ENCODE data around the gene CNTNAP3. TPM values are rescaled to one million over a fixed set of nuclear protein-coding genes. Genes with fewer than 3 reads are reported as not detected.
A peak's percentile ranks its signal among the peaks of the same experiment; 100 is the strongest.
"Not testable (repeated sequence)": the region's sequence is repeated elsewhere in the genome, so short reads cannot be mapped to it uniquely, and the experiment has no call there.

CNTNAP3 gene
- total RNA-seq, 1 experiment from 2014 or later = 4.6 TPM

- H3K4me3 ChIP-seq; H3K4me2 ChIP-seq; H3K9me3 ChIP-seq (ENCODE audit: insufficient read depth, low read depth); H3K79me2 ChIP-seq (ENCODE audit: low read depth); H3K27ac ChIP-seq; POLR2A ChIA-PET (ENCODE audit: unreplicated experiment); CTCF ChIA-PET; DNase-seq; H3K27me3 ChIP-seq (ENCODE audit: insufficient read depth, low read depth); H3K36me3 ChIP-seq (ENCODE audit: low read depth); H3F3A ChIP-seq (ENCODE audit: insufficient read depth, low read depth); H3K4me1 ChIP-seq (replicated peaks; ENCODE audit: insufficient read depth); intact Hi-C loops (cut with micrococcal nuclease; ENCODE audit: unreplicated experiment); H2AFZ ChIP-seq; BruUV-seq (replicated peaks); H3K9me2 ChIP-seq (ENCODE audit: insufficient read depth); H4K20me1 ChIP-seq (ENCODE audit: insufficient read depth): not testable (repeated sequence)
These were observed 249.7 kb downstream of the CNTNAP3 start for GRCh38 chr9:39038221-39038620.

DNA sequence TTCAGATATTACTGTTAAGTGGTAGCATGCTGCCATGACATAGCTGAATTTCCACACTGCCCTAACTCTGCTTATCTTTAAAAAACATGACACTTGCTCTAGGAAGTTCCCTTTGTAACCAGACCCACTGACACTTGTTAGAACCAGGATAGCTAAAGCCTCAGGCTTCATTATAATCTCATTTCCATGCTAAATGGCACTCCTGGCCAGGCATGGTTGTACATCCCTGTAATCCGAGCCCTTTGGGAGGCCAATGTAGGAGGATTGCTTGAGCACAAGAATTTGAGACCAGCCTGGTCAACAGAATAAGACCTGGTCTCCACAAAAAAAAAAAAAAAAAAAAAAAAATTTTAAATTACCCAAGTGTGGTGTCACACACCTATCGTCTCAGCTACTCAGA lies 254.1 kb downstream of the CNTNAP3 start:
- H3K79me2 ChIP-seq (ENCODE audit: low read depth); H3K9me2 ChIP-seq (ENCODE audit: insufficient read depth); H3K36me3 ChIP-seq (ENCODE audit: low read depth); H3K4me2 ChIP-seq; H3K9me3 ChIP-seq (ENCODE audit: insufficient read depth, low read depth); CTCF ChIA-PET; H4K20me1 ChIP-seq (ENCODE audit: insufficient read depth); H2AFZ ChIP-seq; H3K4me1 ChIP-seq (replicated peaks; ENCODE audit: insufficient read depth); DNase-seq; intact Hi-C loops (cut with micrococcal nuclease; ENCODE audit: unreplicated experiment); POLR2A ChIA-PET (ENCODE audit: unreplicated experiment); BruUV-seq (replicated peaks); H3F3A ChIP-seq (ENCODE audit: insufficient read depth, low read depth); H3K27ac ChIP-seq; H3K27me3 ChIP-seq (ENCODE audit: insufficient read depth, low read depth); H3K4me3 ChIP-seq: not testable (repeated sequence)

DNA sequence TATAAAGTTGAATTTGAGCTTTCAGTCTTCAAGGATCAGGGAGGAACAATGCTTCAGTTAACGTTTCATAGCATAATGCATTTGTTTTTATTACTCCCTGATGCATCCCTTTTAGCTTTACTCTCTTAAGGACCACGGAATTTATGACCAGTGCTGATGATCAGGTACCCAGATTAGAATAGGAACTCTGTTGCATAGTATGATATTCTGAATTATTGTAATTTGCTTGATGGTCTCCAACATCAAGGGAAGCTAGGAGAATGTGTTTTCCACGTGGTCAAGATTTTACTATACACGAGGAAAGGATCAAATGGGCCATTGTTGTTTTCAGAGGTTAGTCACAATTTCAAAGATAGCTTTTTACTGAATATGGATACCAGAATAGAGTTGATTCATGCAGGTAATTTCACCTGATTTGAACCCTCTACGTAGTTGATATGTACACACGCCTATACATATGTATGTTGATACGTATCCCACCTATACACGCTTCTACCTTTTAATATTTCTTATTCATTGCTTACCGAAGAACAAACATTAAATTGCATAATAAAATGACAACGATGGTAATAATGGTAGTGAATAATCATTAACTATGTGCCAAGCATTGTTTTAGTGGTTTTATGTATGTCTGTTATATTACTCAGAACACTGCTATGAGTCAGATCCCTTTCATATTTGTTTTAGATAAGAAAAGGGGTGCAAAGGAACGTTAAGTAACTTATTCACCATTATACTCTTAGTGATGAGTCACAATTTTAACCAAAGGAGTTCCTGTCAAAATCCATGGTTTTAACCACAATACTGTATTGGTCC lies 257.6 kb downstream of the CNTNAP3 start:
- POLR2A ChIA-PET (ENCODE audit: unreplicated experiment); H3K27ac ChIP-seq; intact Hi-C loops (cut with micrococcal nuclease; ENCODE audit: unreplicated experiment): not testable (repeated sequence)

GRCh38 chr9:39028855-39029254 lies 259.1 kb downstream of the CNTNAP3 start:
- BruUV-seq (replicated peaks); H3F3A ChIP-seq (ENCODE audit: insufficient read depth, low read depth); H3K79me2 ChIP-seq (ENCODE audit: low read depth); H3K9me3 ChIP-seq (ENCODE audit: insufficient read depth, low read depth); H3K4me3 ChIP-seq; H2AFZ ChIP-seq; H3K36me3 ChIP-seq (ENCODE audit: low read depth); H3K27ac ChIP-seq; intact Hi-C loops (cut with micrococcal nuclease; ENCODE audit: unreplicated experiment); CTCF ChIA-PET; H4K20me1 ChIP-seq (ENCODE audit: insufficient read depth); POLR2A ChIA-PET (ENCODE audit: unreplicated experiment); H3K9me2 ChIP-seq (ENCODE audit: insufficient read depth); H3K4me2 ChIP-seq; H3K27me3 ChIP-seq (ENCODE audit: insufficient read depth, low read depth); DNase-seq; H3K4me1 ChIP-seq (replicated peaks; ENCODE audit: insufficient read depth): not testable (repeated sequence)

More for the DNA sequence above, 257.6 kb downstream of the CNTNAP3 start:
- H3K9me3 ChIP-seq (ENCODE audit: insufficient read depth, low read depth); H3K79me2 ChIP-seq (ENCODE audit: low read depth); H3F3A ChIP-seq (ENCODE audit: insufficient read depth, low read depth); BruUV-seq (replicated peaks); H2AFZ ChIP-seq; CTCF ChIA-PET; H4K20me1 ChIP-seq (ENCODE audit: insufficient read depth); H3K4me3 ChIP-seq; H3K4me2 ChIP-seq; H3K27me3 ChIP-seq (ENCODE audit: insufficient read depth, low read depth); H3K36me3 ChIP-seq (ENCODE audit: low read depth); H3K9me2 ChIP-seq (ENCODE audit: insufficient read depth); H3K4me1 ChIP-seq (replicated peaks; ENCODE audit: insufficient read depth): not testable (repeated sequence)
- peak in 1 of 2 experiments; percentile 73 for DNase-seq

GRCh38 chr9:39028168-39028567 lies 259.8 kb downstream of the CNTNAP3 start:
- not testable (repeated sequence) for H3K9me2 ChIP-seq (ENCODE audit: insufficient read depth); BruUV-seq (replicated peaks)

DNA sequence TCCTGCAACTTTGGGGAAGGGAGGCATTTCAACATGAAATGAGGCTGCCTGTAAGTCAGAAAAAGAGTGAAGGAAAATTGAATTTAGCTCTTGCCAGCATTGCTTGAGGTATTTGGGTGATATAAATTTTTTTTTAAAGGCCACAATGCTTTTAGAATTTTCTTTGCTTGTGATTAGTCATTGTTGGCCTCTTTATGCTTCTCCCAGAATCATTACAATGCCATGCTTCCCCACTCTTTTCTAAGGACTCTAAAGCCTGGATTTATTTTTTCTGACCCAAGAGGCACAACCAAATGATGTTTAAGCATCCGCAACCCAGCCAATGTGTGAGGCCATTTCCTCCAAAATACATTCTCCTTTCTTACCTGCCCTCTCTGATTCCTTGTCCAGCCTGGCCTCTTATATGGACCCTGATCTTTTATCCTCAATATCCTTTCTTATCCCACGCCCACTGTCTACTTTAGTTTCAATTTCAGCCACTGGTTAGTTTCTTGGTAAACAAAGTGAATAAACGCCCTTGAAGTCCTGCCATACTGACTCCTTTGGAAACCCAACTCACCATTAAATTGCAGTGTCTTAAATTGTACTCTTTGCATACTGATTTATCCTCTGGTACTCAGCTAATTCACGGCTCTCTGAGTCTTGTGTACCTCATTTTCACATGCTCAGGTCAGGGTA lies 261.9 kb downstream of the CNTNAP3 start:
- H3K36me3 ChIP-seq (ENCODE audit: low read depth); intact Hi-C loops (cut with micrococcal nuclease; ENCODE audit: unreplicated experiment); H3K27me3 ChIP-seq (ENCODE audit: insufficient read depth, low read depth); H3K9me3 ChIP-seq (ENCODE audit: insufficient read depth, low read depth); DNase-seq; H3K4me2 ChIP-seq; H3K4me1 ChIP-seq (replicated peaks; ENCODE audit: insufficient read depth); H3K27ac ChIP-seq; H2AFZ ChIP-seq; CTCF ChIA-PET; H3F3A ChIP-seq (ENCODE audit: insufficient read depth, low read depth); H4K20me1 ChIP-seq (ENCODE audit: insufficient read depth); H3K9me2 ChIP-seq (ENCODE audit: insufficient read depth); POLR2A ChIA-PET (ENCODE audit: unreplicated experiment); H3K4me3 ChIP-seq; BruUV-seq (replicated peaks); H3K79me2 ChIP-seq (ENCODE audit: low read depth): not testable (repeated sequence)

More at GRCh38 chr9:39028168-39028567, 259.8 kb downstream of the CNTNAP3 start:
- H4K20me1 ChIP-seq (ENCODE audit: insufficient read depth); H3K4me2 ChIP-seq; H3K4me3 ChIP-seq; H3K27me3 ChIP-seq (ENCODE audit: insufficient read depth, low read depth); H3K27ac ChIP-seq; intact Hi-C loops (cut with micrococcal nuclease; ENCODE audit: unreplicated experiment); H3K9me3 ChIP-seq (ENCODE audit: insufficient read depth, low read depth); H2AFZ ChIP-seq; CTCF ChIA-PET; H3K36me3 ChIP-seq (ENCODE audit: low read depth); DNase-seq; H3K4me1 ChIP-seq (replicated peaks; ENCODE audit: insufficient read depth); H3F3A ChIP-seq (ENCODE audit: insufficient read depth, low read depth); H3K79me2 ChIP-seq (ENCODE audit: low read depth); POLR2A ChIA-PET (ENCODE audit: unreplicated experiment): not testable (repeated sequence)
